A172 (cell line): ENCODE measurements around the gene BPIFB2. TPM values are rescaled to one million over a fixed set of nuclear protein-coding genes. Genes with fewer than 3 reads are reported as not detected.

Source experiments
- DNase-seq: peaks from one replicate; pipeline ENCODE4 v3.0.0-alpha.2; 2015; ENCODE audit warnings: low spot score
- total RNA-seq: library from RNA; depleted of rRNA; stranded (reverse); fragments of >200 nt; shearing (Covaris generic); gene quantifications from 2 replicates; pipeline ENCODE4 v1.2.3, GENCODE V29; 2014

Gene BPIFB2
- total RNA-seq, 1 experiment from 2014 or later = not detected

DNA sequence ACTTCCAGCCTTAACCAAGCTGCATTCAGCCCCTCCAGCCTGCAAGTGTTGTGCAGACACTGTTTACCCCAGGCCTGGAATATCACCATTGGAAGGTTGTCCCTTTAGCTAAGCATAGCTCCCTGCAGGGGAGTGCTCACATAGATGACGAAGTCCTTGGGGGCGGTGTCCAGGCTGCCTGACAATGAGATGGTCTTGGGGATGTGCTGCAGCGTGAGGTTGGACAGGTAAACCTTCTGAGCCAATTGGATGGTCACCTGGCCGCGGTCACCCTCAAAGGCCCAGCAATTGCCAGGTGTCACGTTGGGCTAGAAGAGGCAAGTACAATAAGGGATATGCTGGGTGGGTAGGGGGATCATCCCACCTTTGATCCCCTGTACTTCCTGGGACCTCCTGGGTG, 21.9 kb upstream of the BPIFB2 start:
- no peak for DNase-seq

DNA sequence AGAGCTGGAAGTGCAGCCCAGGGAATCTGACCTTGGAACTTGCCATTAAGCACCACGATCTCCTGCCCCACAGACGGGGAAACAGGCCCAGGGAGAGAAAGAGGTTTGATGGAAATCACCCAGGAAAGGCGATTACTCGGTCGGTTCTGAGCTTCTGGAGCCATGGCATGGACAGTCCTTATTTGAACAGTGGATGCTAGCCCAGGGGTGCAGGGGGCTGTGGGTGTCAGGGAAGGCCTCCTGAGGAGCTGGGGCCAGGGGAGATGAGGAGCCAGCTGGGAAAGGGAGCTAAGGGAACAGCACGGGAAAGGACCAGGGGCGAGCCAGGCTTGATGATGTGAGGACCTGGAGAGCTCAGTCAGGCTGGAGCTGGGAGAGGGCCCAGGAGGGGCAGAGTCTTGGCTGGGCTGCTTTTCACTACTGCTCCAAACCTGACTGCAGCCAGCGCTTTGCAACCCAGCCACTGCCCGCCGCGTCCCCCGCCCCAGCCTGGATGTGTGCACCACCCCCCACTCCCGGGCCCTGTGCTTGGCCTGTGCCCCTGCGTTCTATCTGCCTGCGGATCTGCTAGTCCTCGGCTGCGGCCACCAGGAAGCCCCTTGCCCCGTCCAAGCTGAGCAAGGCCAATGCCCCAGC, 21.1 kb upstream of the BPIFB2 start:
- DNase-seq = no peak

DNA sequence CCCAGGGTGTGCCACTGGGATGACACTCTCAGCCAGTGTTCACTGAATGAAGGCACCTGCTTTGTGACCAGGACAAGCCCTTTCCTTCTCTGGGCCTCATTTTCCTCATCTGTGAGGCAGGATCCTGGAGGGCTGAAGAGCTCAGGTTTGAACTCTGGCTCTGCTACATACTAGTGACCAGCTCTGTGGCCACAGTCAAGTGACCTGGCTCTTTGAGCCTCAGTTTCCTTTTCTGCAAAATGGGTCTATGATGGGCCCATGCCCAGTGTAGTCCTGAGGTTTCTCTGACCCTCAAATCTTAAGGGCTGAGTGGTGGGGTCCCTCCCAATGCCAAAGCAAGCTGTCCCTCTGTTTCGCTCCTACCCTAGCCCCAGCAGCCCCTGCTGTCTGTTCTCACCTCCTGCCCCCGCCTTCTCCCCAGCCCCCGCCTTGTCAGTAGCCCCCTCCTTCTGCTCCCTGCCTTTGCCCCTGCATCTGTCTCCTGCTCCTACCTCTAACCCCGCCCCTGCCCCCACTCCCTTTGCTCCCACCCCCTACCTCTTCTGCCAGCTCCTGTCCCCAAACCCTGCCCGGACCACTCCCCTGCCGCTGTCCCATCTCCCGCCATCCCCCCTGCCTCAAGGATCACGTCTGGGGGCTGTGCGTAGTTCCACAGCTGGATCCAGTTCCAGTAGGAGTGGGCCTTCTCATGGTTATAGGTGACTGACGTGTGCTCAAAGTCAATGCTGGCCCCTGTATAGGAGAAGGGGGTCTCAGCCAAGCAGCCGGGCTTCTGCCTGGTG, 20.3 kb upstream of the BPIFB2 start:
- DNase-seq = no peak

DNA sequence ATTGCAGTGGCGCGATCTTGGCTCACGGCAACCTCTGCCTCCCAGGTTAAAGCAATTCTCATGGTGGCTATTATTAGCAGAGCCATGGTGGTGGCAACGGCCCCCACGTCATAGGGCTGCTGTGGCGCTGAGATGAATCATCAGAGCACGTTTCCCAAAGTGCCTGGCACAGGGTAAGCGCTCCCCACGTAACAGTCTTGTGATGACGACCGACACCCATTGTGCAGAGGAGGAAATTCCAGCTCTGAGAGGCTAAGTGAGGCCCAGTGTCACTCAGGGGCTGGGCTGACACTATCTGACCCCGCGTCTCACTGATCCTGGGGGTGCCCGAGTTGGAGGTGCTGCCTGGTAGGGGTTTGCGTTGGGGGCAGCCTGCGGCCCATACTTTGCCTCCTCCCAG, 19.5 kb upstream of the BPIFB2 start:
- DNase-seq = peak; percentile 46

- no peak for DNase-seq
Measured at GRCh38 chr20:32989507-32990283, 17.8 kb upstream of the BPIFB2 start.

DNA sequence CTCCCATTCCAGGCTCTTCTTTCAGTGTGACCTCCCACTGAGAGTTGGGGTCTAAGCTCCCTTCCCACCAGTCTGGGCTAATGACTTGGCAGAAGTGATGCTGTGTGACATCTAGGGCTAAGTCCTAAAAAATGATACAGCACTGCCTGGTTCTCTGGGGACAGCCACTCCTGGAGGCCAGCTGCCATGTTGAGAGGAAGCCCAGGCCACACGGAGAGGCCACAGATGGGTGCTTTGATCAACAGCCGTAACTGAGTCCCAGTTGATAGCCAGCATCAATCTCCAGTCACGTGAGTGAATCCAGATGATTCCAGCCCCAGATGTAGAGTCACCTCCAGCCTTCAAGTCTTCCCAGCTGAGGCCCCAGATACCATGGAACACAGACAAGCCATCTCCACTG, 17.1 kb upstream of the BPIFB2 start:
- DNase-seq = no peak

DNA sequence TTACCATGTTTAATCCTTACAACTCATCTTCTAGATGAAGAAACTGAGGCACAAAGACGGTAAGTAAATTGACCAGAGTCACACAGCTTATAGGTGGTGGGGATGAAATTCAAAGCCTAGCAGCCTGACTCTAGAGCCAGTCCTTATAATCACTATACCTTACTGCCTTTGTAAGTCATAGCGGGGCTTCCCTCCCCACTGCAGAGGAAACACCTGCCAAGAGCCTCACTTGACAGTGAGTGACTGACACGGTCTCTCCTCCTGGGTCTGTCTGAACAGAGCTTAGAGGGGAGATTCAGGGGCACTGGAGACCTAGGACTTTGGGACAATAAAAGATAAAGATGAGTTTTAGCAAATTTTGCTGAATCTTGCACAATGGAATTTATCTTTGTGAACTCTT, 16.1 kb upstream of the BPIFB2 start:
- no peak for DNase-seq

DNA sequence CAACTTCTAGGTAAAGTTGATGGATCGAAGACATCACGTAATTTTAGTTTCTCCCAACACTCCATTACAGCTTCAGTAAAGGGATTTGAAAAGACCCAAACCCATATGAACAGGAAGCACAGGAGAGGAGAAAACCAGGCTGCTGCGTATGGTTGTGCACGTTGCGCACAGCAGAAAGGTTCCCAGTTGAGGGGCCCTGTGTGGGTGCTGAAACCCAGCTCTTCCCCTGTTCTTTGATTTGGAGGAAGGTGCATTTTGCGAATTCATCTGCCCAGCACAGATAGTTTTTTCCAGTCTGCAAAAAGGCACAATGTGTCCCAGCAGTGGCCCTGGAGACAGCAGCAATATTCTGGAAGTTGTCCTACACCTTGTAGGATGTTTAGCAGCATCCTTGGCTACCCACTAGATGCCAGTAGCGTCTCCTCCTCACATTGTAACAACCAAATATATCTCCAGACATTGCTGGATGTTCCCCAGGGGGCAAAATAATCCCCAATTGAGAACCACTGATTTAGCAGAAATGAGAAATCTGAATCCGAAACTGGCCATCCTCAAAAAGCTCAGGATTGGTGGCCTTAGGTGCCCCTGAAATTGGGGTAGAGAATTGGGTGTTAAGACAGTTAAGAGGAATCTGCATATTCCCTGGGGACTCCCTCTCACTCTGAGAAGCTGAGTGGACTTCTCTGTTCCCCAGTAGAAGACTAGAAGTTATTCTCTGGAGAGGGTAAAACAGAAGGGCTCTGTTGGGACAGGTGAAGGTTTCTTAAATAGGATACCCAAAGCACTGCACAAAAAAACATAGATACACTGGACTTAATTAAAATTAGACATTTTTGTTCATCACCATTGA, 15.5 kb upstream of the BPIFB2 start:
- DNase-seq = no peak

GRCh38 chr20:32993496-32994050, 13.9 kb upstream of the BPIFB2 start:
- no peak for DNase-seq

GRCh38 chr20:32995802-32996201, 11.7 kb upstream of the BPIFB2 start:
- DNase-seq = no peak

DNA sequence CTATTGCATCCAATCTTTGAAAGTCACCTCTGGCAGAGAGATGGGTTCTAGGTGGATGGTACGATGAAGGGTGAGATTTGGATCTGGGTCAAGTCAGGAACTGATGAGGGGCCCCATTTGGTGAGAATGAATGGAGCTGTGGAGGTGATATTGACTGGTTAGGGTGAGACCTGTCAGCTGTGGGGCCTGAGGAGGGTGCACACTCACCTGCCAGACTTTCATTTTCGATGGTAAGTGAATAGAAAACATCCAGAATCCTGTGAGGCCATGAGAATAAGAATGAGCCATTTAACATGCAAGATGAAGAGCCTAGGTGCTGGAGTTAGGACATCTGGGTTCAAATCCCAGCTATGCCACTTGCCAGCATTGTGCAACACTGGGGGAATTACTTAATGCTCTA, 10.1 kb upstream of the BPIFB2 start:
- no peak for DNase-seq

- no peak for DNase-seq
Measured at GRCh38 chr20:32999603-33000250, 7.8 kb upstream of the BPIFB2 start.

GRCh38 chr20:33000802-33001466, 6.6 kb upstream of the BPIFB2 start:
- no peak for DNase-seq

DNA sequence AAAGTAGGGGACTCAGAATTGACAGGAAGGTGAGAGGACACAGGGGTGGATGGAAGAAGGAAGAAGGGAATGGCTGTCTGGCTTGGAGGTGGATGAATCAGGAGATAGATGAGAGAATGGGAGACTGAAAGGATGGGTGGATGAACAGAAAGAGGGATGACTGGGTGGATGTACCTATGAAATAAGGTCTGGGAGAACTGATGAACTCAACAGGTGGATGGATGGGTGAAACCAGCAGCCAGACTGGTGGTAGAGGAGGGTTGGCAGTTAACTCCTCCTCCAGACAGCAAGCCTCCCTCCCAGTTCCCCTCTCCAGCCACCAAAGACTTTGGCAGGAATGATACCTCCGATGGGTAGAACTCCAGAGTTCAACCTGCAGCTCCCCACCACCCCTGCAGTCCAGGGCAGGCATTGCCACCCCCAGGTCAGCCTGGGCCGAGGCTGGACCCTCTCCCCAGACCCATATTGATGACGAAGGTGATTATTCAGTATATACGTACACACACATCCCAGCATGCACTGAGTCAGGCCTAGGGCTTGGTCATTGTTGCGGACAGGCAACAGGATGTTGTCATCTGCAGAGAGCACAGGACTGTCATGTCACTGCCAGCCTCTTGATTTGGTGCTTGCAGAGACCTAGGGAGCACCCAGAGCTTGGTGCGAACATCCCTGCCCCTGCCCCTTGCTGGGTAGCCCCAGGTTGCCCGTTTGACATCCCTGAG, 5.3 kb upstream of the BPIFB2 start:
- DNase-seq = no peak

GRCh38 chr20:33004141-33004751, 3.3 kb upstream of the BPIFB2 start, which contains the start of gene SUN5:
Gene SUN5, minus strand, starts transcription at chr20:33004433. Its CDS starts 93 bp downstream, at chr20:33004340.
- DNase-seq = no peak

DNA sequence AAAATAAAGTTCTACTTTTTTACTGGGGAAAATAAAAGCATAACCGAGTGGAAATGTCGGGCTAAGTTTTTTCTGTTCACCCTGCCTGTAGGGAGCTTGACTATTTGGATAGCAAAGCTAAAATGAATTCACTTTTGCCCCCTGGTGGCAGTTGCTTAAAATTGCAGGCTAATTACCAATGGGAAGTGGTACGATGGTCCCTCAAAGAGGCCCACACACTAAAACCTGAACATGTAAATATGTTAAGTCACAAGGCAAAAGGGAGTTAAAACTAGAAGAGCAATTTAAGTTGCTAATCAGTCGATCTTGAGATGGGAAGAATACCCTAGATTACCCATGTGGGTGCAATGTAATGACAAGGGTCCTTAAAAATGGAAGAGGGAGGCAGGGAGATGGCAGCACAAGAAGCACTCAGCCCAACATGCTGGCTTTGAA, 2.4 kb upstream of the BPIFB2 start:
- DNase-seq = no peak

GRCh38 chr20:33005908-33006775, 1.4 kb upstream of the BPIFB2 start:
- no peak for DNase-seq

DNA sequence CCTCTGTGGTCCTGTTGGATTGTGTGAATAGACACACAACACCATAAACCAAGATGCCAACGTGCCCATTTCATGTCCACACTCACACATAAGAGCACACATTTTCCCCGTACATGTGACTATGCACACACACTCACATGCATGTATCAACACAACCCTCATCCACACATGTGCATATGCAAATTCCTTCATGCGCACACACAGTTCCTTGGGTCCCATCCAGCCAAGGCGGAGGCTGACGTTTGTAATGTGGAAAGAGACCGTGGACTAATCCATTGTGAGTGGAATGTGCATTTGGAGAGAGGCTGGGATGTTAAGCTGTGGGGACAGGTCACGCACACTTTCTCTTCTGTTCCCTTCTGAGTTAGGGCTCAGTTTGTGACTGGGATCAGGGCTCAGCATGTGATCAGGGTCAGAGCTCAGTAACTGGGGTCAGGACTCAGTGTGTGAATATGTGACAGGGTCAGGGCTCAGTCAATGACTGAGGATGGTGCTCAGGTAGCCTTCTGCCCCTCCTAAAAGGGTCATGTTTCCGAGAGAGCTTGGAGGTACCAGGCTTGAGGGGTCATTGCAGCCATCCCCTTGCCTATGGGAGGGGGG, 628 bp upstream of the BPIFB2 start:
- DNase-seq = no peak
